ENCODE data around the gene SOX18. TPM values are rescaled to one million over a fixed set of nuclear protein-coding genes. Genes with fewer than 3 reads are reported as not detected.

The SOX18 gene
- total and polyA plus RNA-seq, 2 of the 13 experiments (the other 11 are each of a cell fraction or from before 2014, with no cell fraction given), result 1.6 to 1.9 TPM

GRCh38 chr20:64024141-64024990 lies 25.1 kb downstream of the SOX18 start (continued):
- TF ChIP-seq AHDC1 (CRISPR knock-in tag; IDR thresholded peaks at IDR 0.05; ENCODE audit: borderline replicate concordance), result 0 out of 2 replicates have a peak, but pooled peaks have one; percentile 51
- TF ChIP-seq ETV6 (CRISPR knock-in tag; conservative IDR thresholded peaks at IDR 0.05), result peak; percentile 66; the same call in 1 of the 2 replicates
- no peak for TF ChIP-seq BCLAF1 (IDR thresholded peaks at IDR 0.05)
- TF ChIP-seq RBFOX2 (IDR thresholded peaks at IDR 0.05; ENCODE audit: low read depth, low read length), result peak; percentile 86
- peak; percentile 77 for TF ChIP-seq IKZF4 (CRISPR knock-in tag; IDR thresholded peaks at IDR 0.05; ENCODE audit: borderline replicate concordance, low read depth, not compliant biosample characterization)
- TF ChIP-seq KLF15 (CRISPR knock-in tag; IDR thresholded peaks at IDR 0.05; ENCODE audit: borderline replicate concordance), result no peak
- no peak for TF ChIP-seq ZBTB44 (CRISPR knock-in tag; IDR thresholded peaks at IDR 0.05)
- peak; percentile 94 for TF ChIP-seq HDAC2 (CRISPR knock-in tag; IDR thresholded peaks at IDR 0.05)
- no peak; the same call in 1 of the 2 replicates for TF ChIP-seq SMAD1 (CRISPR knock-in tag; IDR thresholded peaks at IDR 0.05; ENCODE audit: borderline replicate concordance, low read depth)
- no peak for TF ChIP-seq ZNF280D (CRISPR knock-in tag; IDR thresholded peaks at IDR 0.05)
- no peak; the same call in 1 of the 2 replicates for TF ChIP-seq FUBP1 (CRISPR knock-in tag; IDR thresholded peaks at IDR 0.05; ENCODE audit: borderline replicate concordance)

Measured in HepG2 (cell line).